Transverse colon (tissue), 4 donors: ENCODE data around the gene ANGPTL2. TPM values are rescaled to one million over a fixed set of nuclear protein-coding genes. Genes with fewer than 3 reads are reported as not detected.
A peak's percentile ranks its signal among the peaks of the same experiment; 100 is the strongest.

Experiments used
- DNase-seq: peaks from one replicate; pipeline ENCODE4 v3.0.0-alpha.2; 2019
- H3K27ac ChIP-seq, 4 donors: fragments of 200-600 bp; sonication (generic); 2 replicates each; pipeline ENCODE4 v1.5.1; 2016 to 2018; ENCODE audit warnings: inconsistent platforms in 4 of 4
- H3K27me3 ChIP-seq: fragments of 200-600 bp; sonication (generic); 2 replicates; pipeline ENCODE4 v1.5.1; 2017; ENCODE audit warnings: inconsistent platforms
- H3K36me3 ChIP-seq, 4 donors: fragments of 200-600 bp; sonication (generic); 2 replicates each; pipeline ENCODE4 v1.5.1; 2017 to 2019; ENCODE audit warnings: inconsistent platforms in 4 of 4
- H3K4me1 ChIP-seq, 4 donors: fragments of 200-600 bp; sonication (generic); 2 replicates each; pipeline ENCODE4 v1.5.1; 2017 to 2020; ENCODE audit warnings: inconsistent platforms in 4 of 4
- H3K4me3 ChIP-seq, 4 donors: fragments of 200-600 bp; sonication (generic); 1 replicate in 1 of 4; 2 replicates in 3 of 4; pipeline versions ENCODE4 v1.5.1 to v1.6.1; 2017 to 2019; ENCODE audit warnings: inconsistent platforms in 4 of 4
- H3K9me3 ChIP-seq, 2 donors: fragments of 200-600 bp; sonication (generic); 2 replicates each; pipeline ENCODE4 v1.5.1; 2017 to 2019; ENCODE audit warnings: inconsistent platforms in 2 of 2
- EP300 ChIP-seq: sonication (generic); formaldehyde crosslinking; IDR thresholded peaks from one replicate; pipeline ENCODE4 v1.6.1; 2017; ENCODE audit warnings: antibody characterized with exemption, low read depth
- POLR2A ChIP-seq: fragments of 450-650 bp; IDR thresholded peaks from one replicate; pipeline ENCODE4 v1.6.1; 2016; ENCODE audit warnings: antibody characterized with exemption, mild to moderate bottlenecking, moderate library complexity
- POLR2AphosphoS5 ChIP-seq, 3 donors: sonication (generic); formaldehyde crosslinking; IDR thresholded peaks; one replicate each; pipeline ENCODE4 v1.6.1; 2016; ENCODE audit warnings: antibody characterized with exemption in 3 of 3
- WGBS, 2 donors: methylation state at CpG; one replicate each; pipeline ENCODE4 v1.1.5; 2018; ENCODE audit warnings: low coverage in 1 of 2; 5-methylcytosine and 5-hydroxymethylcytosine counted together
- in situ Hi-C, 4 donors: fragments of 200-750 bp; cut with MboI; loops; one replicate each; pipeline versions ENCODE4 v1.15.0 to v1.15.1; 2017; ENCODE audit warnings: low sequenced_read_pairs in 3 of 4, low pct_ligation_motif_present in 1 of 4, low pct_unique_long_range_greater_than_20kb in 1 of 4
- intact Hi-C: fragments of 100-400 bp; cut with DNase I; formaldehyde crosslinking; loops from one replicate; pipeline ENCODE4 v1.15.1; 2023; ENCODE audit warnings: low total_unique reads
- total RNA-seq, 4 donors: library from RNA; depleted of rRNA; stranded (reverse); fragments of >200 nt; gene quantifications; one replicate each; pipeline ENCODE4 v1.1.0, GENCODE V29; 2016
- TF ChIP-seq, protein P1 (sequence below), 5 experiments: fragments of 200-600 bp in 3 of 5; fragments of 450-650 bp in 2 of 5; sonication (generic) in 3 of 5; IDR thresholded peaks; 1 replicate in 2 of 5; 2 replicates in 3 of 5; pipeline ENCODE4 v1.5.1; 2016 to 2017; ENCODE audit warnings: antibody characterized with exemption in 5 of 5, inconsistent platforms in 3 of 5, mild to moderate bottlenecking in 2 of 5, moderate library complexity in 1 of 5

The ANGPTL2 gene
- total RNA-seq, 4 donors from 2014 or later, result 11.0 to 30.8 (median 13.1) TPM

DNA sequence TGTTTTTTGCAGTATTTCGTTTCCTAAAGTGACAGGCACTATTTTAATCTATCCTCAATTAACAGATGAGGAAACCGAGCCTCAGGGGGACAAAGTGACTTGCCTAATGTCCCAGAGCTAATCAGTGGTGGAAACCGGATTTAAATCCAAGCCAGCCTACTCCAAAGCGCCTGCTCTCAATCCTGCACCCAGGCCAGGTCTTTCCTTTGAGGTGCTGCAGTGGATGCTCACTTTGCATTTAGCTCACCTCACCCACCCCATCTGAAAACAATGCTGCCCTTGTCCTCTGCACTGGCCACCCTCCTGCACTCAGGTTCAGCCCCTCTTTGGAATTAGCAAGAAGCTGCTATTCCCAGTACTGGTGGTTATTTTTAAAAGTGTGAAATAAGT, 16.0 kb downstream of the ANGPTL2 start:
- peaks cover 0 to 13% (median 5%) of the 10 kb centered on the region in 4 donors for H3K4me1 ChIP-seq
- no peak overlapping the region for H3K4me3 ChIP-seq
- in situ Hi-C loops (no loop called here), intact Hi-C loops (no loop called here)
- H3K27ac ChIP-seq, result peak overlapping the region in 3 of 4 donors; percentile 61 to 78 (median 61)
- TF ChIP-seq POLR2A (no peak), EP300 (no peak), POLR2AphosphoS5 (IDR thresholded peaks at IDR 0.05) (no peak)
- TF ChIP-seq, protein P1, sequence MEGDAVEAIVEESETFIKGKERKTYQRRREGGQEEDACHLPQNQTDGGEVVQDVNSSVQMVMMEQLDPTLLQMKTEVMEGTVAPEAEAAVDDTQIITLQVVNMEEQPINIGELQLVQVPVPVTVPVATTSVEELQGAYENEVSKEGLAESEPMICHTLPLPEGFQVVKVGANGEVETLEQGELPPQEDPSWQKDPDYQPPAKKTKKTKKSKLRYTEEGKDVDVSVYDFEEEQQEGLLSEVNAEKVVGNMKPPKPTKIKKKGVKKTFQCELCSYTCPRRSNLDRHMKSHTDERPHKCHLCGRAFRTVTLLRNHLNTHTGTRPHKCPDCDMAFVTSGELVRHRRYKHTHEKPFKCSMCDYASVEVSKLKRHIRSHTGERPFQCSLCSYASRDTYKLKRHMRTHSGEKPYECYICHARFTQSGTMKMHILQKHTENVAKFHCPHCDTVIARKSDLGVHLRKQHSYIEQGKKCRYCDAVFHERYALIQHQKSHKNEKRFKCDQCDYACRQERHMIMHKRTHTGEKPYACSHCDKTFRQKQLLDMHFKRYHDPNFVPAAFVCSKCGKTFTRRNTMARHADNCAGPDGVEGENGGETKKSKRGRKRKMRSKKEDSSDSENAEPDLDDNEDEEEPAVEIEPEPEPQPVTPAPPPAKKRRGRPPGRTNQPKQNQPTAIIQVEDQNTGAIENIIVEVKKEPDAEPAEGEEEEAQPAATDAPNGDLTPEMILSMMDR (IDR thresholded peaks at IDR 0.05), result no peak
- H3K27me3 ChIP-seq, result no peaks in the 10 kb centered on the region
- H3K9me3 ChIP-seq, result no peaks in the 10 kb centered on the region
- H3K36me3 ChIP-seq, result no peaks in the 10 kb centered on the region
- no peak for DNase-seq
- WGBS, 2 donors, result 40 to 70% methylated on average over 2 to 4 of the region's 4 CpGs

DNA sequence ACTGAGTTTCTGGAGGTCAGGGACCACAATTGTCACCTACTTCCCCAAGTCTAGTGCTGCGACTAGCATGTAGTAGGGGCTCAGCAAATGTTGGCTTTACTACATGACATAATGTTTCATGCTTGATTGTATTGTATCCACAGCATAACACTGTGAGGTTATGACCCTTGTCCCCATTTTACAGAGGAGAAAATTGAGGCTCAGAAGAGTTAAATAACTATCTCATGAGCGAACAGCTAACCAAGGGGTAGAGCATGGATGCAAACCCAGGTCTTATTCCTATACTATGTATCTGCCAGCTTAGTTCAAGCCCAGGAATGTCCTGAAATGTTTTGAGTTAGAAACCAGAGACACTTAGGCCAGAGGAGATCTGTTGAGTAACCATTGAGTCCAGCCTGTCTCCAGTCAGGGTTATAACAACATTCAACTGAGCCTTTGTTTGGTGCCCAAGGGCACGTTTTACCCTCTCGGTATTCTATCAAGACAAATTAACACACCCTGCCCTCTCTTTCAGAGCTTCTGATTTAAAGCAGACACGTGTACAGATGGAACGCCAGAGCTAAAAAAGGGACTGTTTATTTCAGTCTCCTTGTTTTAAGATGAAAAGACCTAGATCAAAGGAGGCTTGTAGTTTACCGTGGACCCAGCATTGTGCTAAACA, 16.5 kb downstream of the ANGPTL2 start:
- H3K27me3 ChIP-seq, result no peaks in the 10 kb centered on the region
- intact Hi-C loops (no loop called here), in situ Hi-C loops (no loop called here)
- DNase-seq, result no peak
- TF ChIP-seq, protein P1 (IDR thresholded peaks at IDR 0.05), result no peak
- H3K36me3 ChIP-seq, result no peaks in the 10 kb centered on the region
- no peak overlapping the region for H3K4me3 ChIP-seq
- H3K27ac ChIP-seq, result peak overlapping the region; percentile 1 to 78 (median 61)
- H3K9me3 ChIP-seq, result no peaks in the 10 kb centered on the region
- 79 to 84% methylated on average over 5 to 7 of the region's 7 CpGs for WGBS, 2 donors
- H3K4me1 ChIP-seq, result peaks cover 0 to 13% (median 3%) of the 10 kb centered on the region in 4 donors

DNA sequence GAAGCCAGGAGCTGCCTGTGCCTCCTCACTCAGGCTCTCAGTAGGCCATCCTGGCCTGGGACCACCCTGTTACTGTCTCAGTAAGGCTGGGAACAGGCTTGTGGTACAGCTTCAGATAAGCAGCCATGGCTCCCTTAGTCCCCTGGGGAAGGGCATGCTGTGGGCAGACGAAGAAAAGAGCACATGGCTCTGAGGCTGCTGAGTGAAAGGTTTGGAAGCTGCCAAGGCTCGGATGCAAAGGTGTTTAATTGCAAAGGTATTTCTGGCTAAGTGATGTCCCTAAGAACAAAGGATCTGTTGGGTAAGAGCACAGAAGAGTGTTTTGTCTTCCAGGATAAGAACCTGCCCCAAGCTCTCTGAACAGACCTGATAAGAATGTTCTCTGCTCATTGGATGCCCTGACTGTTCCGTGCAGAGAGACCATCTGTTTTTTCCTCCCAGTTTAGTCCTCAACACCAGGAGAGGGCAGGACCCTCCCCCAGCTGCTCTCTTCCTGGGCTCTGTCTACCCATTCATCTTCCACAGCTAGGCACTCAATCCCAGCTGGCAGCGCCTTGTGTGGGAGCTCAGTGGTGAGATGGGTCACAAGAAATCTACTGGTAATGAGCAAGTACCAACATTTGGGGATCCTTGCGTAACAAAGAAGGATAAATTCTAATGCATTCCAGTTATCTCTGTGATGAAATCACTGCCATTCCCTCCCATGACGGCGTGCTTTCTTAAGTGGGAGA, 17.7 kb downstream of the ANGPTL2 start:
- Histone ChIP-seq H3K4me1 (peaks cover 0 to 8% (median 3%) of the 10 kb centered on the region in 4 donors), H3K27ac (peak overlapping the region in 2 of 4 donors; percentile 61 to 78), H3K9me3 (no peaks in the 10 kb centered on the region), H3K36me3 (no peaks in the 10 kb centered on the region), H3K27me3 (no peaks in the 10 kb centered on the region), H3K4me3 (no peak overlapping the region)
- in situ Hi-C loops, result no loop called here
- TF ChIP-seq, protein P1 (IDR thresholded peaks at IDR 0.05), result no peak
- TF ChIP-seq EP300 (no peak), POLR2AphosphoS5 (IDR thresholded peaks at IDR 0.05) (no peak), POLR2A (no peak)
- 80 to 83% methylated on average over 1 to 7 of the region's 7 CpGs for WGBS, 2 donors
- intact Hi-C loops, result no loop called here
- no peak for DNase-seq

DNA sequence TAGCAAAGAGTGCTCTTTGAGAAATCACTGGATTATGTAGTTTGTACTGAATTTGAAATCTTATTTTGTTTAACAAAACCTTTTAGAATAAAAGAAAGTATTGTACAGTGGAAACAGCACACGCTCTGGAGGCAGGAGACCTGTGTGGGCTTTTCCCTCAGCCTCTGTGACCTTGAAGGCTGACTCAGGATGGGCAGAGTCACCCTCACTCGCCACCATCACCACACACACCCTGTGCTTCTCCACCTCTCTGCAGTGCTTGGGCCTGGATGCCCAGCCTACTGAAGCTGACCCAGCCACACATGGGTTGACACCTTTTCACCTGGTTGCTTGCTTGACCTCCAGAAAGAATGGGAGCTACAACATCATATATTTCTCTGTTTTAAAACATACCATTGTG, 19.6 kb downstream of the ANGPTL2 start:
- H3K27ac ChIP-seq, result peak overlapping the region in 1 of 4 donors; percentile 17
- WGBS, 2 donors, result 93% methylated on average over 2 of the region's 2 CpGs; no CpG with 5 or more reads in 1 of the 2 donors
- H3K4me3 ChIP-seq, result no peak overlapping the region
- in situ Hi-C loops, result no loop called here
- no peak for DNase-seq
- no peaks in the 10 kb centered on the region for H3K9me3 ChIP-seq
- intact Hi-C loops, result no loop called here
- H3K27me3 ChIP-seq, result no peaks in the 10 kb centered on the region
- H3K36me3 ChIP-seq, result no peaks in the 10 kb centered on the region
- H3K4me1 ChIP-seq, result peaks cover 0 to 6% (median 6%) of the 10 kb centered on the region in 4 donors
- TF ChIP-seq EP300, result no peak
- TF ChIP-seq POLR2A, result no peak
- TF ChIP-seq, protein P1 (IDR thresholded peaks at IDR 0.05), result no peak
- no peak for TF ChIP-seq POLR2AphosphoS5 (IDR thresholded peaks at IDR 0.05)
